Subcutaneous adipose tissue (tissue), 4 donors: ENCODE data around the gene DSCAML1. TPM values are rescaled to one million over a fixed set of nuclear protein-coding genes. Genes with fewer than 3 reads are reported as not detected.

ENCODE experiments used
- total RNA-seq, 4 donors: library from RNA; depleted of rRNA; stranded (reverse); fragments of >200 nt; gene quantifications; one replicate each; pipeline ENCODE4 v1.1.0, GENCODE V29; 2016
- TF ChIP-seq, protein P1 (sequence below): fragments of 450-650 bp; IDR thresholded peaks from one replicate; pipeline ENCODE4 v1.5.1; 2016; ENCODE audit warnings: low read depth, mild to moderate bottlenecking, control low read depth, antibody characterized with exemption, moderate library complexity

The DSCAML1 gene
- total RNA-seq, 4 donors from 2014 or later, result 0.22 to 0.82 (median 0.75) TPM; not detected in 1

DNA sequence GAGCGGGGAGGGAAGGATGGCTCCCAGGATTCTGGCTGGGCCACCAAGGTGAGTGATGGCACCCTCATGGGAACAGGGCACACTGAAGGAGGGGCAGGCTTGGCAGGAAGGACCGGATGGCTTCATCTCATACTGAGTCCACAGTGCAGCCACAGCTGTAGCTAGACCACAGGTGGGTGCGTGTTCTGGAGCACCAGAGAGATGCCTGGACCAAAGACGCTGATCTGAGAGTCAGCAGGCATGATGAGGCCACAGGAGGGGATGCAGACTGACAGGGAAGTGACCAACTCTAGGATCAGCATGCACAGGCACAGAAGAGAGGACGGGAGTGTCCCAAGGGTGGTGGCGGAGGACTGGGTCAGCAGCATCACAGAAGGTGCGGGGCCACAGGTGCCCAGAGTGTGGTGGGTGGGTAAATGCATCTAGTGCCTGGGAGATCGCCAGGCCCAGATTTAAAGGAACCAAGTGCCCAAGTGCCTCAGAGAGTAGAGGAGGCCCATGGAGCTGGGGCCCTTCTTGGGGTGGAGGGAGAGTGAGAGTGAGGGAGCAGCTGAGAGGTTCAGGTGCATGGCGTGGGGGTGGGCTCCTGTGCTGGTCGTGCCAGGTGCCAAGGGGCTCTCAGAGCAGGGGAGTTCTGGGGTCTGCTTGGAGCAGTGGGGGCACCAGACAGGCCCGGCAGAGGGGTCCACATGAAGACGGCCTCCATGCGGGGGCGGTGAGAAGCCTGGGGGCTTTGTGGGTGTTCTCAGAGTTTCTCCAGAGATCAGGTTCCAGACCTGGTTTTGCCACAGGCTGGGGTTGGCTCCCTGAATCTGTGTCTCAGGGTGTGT lies 355.7 kb downstream of the DSCAML1 start:
- TF ChIP-seq, protein P1, sequence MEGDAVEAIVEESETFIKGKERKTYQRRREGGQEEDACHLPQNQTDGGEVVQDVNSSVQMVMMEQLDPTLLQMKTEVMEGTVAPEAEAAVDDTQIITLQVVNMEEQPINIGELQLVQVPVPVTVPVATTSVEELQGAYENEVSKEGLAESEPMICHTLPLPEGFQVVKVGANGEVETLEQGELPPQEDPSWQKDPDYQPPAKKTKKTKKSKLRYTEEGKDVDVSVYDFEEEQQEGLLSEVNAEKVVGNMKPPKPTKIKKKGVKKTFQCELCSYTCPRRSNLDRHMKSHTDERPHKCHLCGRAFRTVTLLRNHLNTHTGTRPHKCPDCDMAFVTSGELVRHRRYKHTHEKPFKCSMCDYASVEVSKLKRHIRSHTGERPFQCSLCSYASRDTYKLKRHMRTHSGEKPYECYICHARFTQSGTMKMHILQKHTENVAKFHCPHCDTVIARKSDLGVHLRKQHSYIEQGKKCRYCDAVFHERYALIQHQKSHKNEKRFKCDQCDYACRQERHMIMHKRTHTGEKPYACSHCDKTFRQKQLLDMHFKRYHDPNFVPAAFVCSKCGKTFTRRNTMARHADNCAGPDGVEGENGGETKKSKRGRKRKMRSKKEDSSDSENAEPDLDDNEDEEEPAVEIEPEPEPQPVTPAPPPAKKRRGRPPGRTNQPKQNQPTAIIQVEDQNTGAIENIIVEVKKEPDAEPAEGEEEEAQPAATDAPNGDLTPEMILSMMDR, result no peak

DNA sequence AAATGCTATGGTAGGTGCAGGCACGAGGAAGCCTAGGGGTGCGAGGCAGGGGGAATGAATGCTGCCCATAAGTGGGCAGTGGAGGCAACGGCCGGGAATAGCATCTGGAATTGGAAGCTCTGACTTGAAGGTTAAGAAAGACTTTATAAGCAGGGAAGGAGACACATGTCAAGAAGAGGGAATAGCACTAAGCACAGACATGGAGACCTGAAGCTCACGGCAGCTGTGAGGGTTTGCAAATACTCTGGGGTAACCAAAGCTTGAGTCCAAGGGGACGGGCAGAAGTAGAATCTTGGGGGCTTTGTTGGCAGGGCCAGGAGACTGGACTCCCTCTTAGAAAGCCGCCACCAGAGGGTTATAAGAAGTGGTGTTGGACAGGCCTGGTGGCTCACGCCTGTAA lies 356.8 kb downstream of the DSCAML1 start:
- TF ChIP-seq, protein P1, result no peak

DNA sequence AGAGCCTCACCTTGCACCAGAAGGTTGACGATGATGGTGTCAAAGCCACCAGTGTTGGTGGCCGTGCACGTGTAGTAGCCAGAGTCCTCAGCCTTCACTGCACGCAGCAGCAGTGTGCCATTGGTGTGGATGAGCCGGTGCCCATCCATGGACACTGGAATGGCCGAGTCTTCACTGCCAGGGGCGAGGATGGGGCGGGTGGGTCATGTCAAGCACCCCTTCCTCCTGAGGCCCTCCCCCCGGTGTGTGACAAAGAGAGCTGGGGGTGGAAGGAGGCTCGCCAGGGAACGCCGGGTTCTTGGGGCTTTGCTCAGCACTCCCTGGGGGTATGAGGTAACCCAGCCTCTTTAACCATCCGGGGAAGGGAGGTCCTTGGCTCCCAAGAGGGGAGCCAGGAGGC lies 357.8 kb downstream of the DSCAML1 start:
- TF ChIP-seq, protein P1, result no peak

DNA sequence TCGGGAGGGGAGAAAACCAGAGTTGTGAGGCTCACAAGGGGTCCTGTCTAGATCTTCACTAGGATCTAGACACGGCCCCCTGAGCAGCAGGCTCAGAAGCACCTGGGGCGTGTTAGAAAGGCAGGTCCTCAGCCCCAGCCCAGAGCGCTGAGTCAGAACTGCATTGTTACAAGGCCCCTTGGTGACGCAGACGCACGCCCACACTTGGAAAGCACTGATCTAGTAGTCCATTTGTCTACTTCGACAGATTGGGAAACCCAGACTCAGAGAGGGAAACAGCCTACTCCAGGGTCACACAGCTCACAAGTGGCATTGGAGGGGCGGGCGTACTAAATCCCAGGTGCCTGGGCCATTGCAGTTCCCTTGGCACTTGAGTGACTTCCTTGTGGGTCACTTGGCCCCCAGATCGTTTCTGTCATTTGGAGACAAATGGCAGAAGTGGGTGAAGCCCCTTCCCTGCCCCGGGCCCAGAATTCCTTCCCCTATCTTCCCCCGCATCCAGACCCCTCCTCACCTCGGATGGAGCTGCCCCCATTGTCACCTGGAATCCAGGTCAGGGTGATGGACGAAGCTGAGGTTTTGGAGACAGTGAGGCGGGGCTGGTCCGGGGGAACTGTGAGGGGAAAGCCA lies 358.5 kb downstream of the DSCAML1 start:
- TF ChIP-seq, protein P1, result no peak

DNA sequence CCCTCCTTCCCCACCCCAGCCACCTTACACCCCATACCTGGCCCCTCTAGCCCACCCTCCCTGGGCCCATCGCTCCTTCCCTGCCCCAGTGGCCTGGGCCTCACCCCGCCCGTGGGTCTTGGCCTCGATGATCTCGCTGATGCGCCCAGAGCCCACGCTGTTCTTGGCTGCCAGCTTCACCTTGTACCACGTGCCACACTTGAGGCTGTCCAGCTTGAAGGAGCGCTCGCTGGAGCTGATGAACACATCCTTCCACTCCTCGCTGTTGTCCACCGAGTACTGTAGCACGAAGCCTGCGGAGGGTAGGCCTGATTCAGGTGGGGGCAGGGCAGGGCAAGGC lies 359.3 kb downstream of the DSCAML1 start:
- TF ChIP-seq, protein P1, result no peak

DNA sequence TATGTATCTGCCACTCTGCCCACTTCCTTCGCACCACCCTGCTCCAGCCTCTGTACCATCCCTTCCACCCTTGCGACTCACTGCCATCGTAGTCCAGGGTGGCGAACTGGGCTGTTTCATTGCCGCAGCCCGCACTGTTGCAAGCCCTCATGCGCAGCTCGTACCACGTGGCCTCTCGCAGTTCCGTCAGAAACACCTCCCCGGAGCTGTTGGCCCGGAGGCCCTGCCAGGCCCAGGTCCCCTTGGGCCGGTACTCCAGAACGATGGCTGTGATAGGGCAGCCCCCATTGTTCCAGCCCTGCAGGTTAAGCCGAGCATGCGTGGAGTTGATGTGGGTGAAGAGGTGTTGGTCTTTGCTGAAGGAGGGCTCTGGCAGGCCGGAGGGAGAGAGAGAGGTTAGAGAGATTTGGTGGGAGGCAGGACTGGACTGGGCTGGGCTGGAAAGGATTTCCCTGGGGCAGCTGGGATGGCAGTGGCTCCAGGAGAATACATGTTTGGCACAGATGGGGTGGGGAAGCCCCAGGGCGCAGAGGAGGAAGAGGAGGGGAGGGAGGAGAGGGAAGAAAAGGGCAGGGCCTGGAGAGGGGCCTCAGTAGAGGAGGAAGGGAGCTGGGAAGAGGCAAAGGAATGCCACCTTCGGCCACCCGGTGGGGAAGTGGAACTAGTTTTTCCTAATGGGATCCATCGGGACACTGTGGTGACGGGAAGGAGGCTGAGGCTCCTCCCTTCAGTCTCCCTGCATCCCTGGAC lies 359.8 kb downstream of the DSCAML1 start:
- TF ChIP-seq, protein P1, result no peak

DNA sequence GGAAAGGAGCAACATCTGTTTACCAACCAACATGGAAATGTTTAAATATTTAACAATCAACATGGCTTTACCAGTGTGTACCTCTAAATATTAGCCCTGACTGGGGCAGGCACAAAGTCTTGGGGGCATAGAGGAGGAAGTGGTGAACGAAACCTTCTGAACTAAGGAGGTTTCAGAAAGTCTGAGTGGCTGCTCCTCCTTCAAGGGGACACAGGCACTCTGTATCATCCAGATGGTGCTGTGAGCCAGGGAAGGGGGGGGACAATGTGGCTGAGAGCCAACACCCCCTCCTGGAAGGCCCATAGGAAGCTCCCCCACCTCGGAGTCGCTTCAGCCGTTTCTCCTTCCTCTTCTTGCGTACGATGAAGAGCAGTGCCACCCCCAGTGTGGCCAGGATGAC lies 361.7 kb downstream of the DSCAML1 start:
- TF ChIP-seq, protein P1, result no peak
